GM21576 (cell line): Measurements from ENCODE around the gene SIVA1.

Experiments
- ATAC-seq: cut with Tn5 transposase; IDR thresholded peaks from one replicate; pipeline ENCODE4 v1.9.1; 2021; ENCODE audit warnings: mild to moderate bottlenecking, moderate library complexity; ENCODE audit not compliant: unreplicated experiment

The SIVA1 gene

DNA sequence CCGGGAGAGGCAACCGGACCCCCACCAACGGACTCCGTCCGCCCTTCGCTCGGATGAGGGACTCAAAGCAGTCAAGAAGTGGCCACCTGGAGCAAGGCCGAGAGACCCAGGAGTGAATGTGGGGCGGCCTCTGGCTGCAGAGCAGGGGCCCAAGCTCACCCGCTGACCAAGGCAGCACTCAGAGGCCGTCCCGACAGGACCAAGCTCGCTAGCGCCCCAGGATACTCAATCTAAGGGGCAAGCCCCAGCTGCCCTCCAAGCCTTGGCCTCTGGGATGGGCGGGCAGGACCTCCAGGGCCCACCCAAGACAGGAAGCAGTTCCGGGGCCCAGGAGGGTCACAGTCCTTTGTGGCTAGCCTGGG lies 41.7 kb downstream of the SIVA1 start:
- no peak for ATAC-seq

DNA sequence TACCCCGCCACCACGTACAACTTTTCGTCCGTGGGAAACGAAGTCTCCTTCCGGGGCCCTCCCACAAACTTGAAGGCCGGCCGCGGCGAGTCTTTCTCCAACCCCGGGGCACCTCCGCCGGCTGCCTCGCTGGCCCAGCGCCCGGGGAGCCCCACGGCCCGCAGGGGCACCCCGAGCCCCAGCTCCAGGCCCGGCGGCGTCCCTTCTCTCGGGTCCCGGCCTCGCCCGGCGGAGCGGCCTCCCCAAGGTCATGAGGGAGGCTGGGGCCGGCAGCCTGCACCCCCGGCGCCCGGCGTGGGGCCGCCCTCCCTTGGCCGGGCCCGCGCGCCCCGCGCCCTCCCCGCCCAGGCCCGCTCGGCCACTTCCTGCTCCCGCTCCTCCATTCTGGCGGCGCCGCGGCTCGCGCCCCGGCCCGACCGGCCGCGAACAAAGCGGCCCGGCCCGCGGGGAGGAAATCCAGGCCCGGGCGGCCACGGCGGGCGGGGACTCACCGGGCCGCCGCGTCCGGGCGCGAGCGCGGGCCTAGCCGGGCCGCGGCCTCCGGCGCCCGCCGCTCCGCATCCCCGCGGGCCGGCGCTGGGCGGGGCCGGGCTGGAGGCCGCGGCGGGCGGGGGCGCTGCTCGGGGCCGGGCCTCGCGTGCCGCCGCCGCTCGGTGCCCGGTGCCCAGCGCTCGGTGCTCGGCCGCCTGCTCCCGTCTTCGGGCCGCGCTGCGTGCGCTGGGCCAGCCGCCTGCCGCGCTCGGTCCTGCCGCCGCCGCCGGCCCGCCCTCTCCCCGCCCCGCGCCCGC lies 42.2 kb downstream of the SIVA1 start, which contains the start of gene AKT1:
Gene AKT1, minus strand, starts transcription at position 756 of the 788 bp plus-strand sequence. CDS start 3,105 bp downstream, outside the sequence.
- no peak for ATAC-seq

DNA sequence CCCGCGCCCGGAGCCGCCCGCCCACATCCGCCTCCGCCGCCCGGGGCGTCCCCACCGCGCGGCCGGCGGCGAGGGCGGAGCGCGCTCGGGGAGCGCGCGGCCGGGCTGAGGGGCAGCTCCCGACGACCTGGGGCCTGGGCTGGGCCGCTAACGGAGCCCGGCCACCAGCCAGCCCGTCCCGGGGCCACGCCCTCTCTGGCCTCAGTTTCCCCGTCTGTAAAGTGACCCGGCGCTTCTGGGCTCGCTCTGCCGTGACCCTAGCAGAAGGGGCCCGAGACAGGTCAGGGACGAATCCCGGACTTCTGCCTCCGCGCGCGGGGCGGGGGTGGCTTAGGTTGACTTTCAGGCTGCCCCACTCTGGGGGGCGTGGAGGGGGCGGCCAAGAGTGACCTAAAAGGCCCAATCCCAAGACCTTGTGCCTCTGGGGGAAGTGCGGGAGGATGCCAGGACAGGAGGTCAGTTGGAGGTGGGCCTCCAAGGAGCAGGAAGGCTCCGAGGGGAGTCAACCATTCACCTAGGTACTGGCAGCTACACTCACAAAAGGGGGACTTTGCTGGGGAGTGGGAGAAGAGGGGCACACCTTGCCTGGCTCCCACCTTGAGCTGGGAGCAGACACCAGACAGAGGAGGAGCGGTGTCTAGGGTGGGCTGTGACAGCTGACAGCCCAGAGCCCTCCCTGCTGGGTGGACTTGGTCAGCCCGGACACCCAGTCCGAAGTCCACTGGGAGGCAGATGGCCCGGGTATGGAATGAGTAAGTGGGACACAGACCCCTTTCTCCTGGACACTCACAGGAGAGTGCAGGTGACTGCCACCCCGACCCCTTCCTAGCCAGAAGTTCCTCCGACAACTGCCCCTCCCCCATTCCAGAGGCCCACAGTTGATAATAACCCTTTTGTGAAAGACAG lies 43.1 kb downstream of the SIVA1 start:
- ATAC-seq: no peak

DNA sequence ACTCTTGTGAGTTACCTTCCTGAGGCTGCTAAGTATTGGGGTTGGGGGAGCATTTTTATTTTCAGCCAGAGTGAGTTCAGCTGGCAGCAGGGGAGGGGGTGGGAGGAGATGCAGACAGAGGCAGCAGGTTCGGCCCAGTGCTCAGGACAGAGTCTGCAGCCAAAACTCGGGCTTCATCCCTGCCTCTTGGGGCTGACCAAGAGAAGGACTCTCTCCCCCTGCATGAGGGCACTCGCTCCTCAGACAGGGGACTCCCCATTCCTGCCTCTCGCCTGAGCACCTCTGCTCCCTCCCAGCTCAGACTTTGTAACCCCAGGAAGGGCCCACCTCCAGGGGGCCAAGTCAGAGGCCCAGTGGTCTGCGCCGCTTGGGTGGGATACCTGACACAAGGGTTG lies 43.7 kb downstream of the SIVA1 start:
- no peak for ATAC-seq

DNA sequence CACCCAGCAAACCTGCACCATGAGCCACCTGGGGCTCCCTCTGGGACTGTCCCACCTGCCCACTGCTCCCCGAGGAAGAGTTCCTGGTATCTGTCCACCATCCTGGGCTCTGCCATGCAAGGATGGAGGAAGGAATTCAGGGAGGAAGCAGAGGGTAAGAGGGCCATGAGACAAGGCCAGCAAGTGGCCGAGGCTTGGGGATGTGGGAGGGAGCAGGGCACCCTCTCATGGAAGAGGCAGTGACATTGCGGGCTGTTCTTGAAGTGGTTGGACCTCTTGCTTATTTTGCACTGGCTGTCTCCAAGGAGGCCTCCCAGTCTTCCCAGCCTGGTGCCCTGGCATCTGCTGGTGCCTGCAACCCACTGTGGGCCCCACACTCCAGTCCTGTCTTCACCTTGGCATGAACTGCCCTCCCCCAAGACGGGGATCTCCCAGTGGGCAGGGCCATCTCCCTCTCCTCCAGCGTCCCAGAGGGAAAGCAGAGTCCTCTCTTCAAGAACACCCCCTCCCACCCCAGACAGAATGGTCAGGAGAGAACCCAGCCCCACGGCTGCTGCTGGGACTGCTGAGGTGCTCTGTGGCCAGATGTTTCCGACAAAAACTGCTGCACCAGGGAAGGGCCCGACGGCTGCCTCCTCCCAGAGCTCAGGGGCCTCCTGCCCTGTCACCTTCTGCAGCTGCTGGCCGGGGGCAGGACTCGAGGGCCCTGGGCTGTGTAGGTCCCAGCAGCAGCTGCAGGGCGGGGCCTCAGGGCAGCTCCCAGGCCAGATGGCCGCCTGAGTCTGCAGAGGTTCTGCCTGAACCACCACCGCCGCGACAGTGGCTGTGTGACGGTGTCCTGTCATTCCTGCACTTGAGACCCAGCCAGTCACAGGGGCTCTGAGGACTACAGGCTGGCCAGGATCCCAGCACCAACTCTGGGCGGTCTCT lies 44.4 kb downstream of the SIVA1 start:
- no peak for ATAC-seq

DNA sequence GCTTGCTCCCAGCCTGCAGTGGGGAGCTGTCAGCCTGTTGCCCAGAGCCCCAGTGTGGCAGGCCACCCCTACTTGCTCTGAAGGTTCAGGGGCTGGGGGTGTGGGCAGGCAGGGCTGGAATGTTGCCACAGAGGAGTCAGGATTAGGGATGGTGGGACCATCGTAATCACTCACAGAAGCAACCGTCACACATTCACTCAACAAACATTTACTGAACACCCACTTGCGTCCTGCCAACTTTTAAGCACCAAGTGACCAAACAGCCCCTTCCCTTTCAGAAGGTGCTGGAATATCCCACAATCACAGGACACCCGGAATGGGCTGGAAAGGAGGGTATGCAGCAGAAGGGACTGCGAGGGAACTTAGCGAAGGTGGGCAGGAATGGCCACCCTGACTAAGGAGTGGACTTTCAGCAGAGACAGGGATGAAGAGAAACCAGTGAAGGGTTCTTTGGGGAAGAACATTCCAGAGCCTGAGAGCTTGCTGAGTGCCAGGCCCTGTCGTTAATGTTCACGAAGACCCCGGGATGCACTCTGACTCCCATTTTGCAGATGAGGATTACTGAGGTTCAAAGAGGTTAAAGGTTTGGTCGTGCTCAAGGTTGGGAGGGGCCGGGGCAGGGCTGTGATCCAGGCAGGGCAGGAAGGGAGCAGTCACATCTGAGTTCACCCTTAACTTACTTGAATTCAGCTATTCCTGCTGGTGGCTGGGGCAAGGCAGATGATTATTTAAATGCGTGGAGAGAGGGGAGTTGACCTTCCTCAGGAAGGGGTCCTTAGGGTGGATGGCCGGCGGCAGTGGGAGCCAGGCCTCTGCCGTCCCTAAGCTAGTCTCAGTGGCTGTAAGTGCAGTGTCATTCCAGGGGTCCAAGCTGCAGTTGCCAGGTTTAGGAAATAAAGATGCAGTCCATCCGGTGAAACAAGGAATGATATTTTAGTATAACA lies 45.6 kb downstream of the SIVA1 start:
- no peak for ATAC-seq

DNA sequence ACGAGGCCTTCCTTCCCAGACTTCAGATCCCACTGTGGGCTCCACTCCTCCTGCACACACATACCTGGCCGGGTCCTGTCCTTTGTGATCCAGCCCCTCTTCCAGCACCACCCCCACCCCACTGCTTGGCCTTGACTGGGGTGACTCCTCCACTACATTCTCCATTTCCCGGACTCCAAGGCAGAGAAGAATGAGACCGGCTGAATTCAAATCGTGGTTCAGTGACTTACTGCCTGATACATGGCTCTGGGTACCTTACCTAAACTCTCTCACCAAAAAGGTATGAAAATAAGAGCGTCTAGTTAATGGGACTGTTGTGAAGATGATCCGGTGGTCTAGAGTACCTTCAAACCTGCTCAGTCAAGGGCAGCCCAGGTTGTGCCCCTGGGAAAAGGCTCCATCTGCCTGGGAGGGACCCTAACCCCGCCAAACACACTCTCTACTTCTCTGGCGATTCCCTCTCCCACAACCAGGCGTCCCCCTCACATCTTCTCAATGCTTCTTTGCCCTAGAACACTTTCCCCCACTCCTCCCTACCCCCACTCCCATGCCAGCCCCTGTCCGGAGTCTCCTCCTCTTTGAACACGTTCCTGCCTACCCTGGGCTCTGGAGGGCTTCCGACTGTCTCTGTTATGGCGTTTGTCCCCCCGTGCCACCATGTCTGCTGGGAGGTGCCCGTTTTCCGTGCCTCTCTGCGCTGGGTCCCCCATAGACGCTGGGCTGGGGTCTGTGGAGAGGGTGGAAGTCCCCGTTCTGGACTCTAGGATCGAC lies 46.5 kb downstream of the SIVA1 start:
- no peak for ATAC-seq

DNA sequence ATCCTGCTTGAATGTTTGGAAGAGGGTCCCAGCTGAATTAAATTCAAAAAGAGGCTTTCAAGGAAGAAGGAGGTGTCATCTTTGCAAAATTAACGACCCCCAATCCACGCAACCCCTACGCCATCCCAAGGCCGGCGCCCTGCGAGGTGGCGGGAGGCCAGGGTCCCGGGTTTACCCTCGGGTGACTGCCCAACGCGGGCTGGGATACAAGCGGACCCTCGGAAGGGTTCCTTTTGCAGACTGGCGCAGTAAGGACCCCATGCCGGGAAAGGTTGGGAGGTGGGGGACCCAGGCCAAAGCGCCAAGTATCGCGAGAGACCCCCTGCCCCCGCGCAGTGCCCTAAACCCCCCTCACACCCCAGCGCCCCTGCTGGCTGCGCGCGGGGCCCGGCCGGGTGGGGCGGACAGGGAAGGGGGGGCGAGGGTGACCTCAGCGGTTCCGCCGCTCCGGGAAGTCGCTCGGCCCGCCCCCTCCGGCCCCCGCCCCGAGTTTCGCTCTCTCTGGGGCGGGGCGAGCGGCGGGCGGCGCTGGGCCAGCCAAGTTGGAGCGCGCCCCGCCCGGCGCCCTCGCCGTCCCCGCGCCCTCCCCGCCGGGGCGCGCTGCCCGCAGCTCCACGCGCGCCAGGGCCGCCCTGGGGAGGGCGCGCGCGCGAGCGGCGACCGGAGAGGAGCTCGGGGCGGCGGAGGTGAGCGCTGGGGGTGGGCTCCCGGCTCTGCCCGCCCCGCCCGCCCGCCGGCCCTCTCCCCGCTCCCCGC lies 47.2 kb downstream of the SIVA1 start:
- ATAC-seq: peak; percentile 44

DNA sequence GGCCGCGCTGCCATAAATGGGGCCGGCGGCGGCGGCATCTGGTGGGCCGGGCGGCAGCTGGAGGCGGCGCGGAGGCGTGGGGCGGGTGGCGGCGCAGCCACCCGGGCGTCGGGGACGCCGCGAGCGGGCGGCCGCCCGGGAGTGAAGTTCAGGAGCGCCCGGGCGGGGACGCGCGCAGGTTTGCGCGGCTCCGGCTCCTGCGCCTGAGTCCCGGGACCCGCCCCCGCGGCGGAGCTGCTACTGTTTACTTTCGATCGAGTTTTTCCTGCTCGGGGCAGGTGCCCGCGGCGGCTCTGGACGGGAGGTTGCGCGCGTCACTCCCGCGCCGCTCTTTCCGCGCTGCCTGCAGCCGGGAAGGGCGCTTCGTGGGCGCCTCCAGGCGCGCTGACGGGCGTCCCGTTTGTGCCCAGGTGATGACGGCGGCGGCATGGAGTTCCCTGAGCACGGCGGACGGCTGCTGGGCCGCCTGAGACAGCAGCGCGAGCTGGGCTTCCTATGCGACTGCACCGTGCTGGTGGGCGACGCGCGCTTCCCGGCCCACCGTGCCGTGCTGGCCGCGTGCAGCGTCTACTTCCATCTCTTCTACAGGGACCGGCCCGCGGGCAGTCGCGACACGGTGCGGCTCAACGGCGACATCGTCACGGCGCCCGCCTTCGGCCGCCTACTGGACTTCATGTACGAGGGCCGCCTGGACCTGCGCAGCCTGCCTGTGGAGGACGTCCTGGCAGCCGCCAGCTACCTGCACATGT lies 48.0 kb downstream of the SIVA1 start, which contains the start of gene ZBTB42:
Gene ZBTB42, plus strand, starts transcription at position 331 of the 749 bp plus-strand sequence. Its CDS starts 97 bp downstream, at position 428.
- peak; percentile 33 for ATAC-seq

DNA sequence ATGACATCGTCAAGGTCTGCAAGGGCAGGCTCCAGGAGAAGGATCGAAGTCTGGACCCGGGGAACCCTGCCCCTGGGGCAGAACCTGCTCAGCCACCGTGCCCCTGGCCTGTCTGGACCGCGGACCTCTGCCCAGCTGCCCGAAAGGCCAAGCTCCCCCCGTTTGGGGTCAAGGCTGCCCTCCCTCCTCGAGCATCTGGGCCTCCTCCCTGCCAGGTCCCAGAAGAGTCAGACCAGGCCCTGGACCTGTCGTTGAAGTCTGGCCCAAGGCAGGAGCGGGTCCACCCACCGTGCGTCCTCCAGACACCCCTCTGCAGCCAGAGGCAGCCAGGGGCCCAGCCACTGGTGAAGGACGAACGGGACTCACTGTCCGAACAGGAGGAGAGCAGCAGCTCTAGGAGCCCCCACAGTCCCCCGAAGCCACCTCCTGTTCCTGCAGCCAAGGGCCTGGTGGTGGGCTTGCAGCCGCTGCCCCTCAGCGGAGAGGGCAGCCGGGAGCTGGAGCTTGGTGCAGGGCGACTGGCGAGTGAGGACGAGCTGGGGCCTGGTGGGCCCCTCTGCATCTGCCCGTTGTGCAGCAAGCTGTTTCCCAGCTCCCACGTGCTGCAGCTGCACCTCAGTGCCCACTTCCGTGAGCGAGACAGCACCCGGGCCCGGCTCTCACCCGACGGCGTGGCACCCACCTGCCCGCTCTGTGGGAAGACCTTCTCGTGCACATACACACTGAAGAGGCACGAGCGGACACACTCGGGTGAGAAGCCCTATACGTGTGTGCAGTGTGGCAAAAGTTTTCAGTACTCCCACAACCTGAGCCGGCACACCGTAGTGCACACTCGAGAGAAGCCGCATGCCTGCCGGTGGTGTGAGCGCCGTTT lies 48.8 kb downstream of the SIVA1 start:
- ATAC-seq: no peak

DNA sequence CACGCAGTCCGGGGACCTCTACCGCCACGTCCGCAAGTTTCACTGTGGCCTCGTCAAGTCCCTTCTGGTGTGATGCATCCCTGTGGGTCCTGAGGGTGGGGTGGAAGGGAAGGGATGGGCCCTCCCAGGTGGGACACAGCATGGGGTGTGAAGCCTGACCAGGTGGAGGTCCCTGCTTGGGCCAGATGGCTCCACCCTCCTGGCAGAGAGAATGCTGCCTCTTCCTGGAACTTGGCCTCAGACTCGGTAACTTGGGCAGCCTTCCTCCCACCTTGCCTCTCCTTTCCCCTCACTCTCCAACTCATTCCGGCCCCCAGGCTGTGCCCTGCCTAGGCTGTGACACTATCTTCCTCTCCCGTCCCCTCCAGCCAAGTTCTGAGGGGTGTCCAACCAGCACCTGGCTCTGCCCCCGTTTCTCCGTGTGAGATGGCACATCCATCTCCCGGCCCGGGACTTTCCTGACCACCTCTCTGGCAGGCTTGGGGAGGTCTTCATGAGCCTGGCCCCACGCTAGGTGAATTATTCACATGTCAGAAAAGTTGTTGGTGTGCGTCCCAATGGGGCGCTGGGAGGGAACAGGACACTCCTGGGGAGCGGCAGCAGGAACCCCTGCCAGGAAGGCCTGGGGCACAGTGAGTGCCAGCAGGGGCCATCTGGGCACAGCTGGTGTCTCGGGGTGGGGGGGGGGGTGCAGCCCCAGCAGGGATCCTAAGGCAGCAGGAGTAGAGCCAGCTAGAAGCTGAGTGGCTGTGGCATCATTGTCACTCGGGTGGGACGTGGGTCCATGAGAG lies 49.6 kb downstream of the SIVA1 start:
- no peak for ATAC-seq

DNA sequence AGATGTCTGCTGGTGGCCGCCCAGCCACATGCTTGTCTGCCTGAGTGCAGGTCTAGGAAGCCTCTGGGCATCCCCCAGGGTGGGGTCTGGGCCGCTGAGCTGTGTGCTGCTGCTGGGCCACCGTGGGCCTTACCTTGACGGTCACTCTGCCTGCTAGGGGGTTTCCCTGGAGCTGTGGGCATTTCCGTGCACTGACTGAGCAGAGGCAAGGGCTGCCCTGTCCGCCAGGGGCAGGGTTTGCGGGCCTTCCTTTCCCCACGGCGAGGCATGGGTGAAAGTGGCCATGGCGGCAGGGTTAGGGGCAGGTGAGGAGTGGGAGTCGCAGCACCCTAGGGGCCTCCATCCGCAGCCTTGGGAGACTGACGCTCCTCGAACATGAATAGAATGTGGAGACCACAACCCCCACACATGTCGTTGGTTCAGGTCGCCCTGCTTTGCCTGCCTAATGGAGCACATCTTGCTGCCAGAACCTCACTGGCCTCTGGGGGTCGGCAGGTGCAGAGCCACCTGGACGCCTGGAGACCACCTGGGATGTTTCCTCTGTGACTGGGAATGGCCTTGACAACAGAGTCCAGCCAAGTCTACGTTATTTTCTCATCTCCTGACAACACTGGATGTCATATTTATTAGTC lies 50.4 kb downstream of the SIVA1 start:
- ATAC-seq: no peak

DNA sequence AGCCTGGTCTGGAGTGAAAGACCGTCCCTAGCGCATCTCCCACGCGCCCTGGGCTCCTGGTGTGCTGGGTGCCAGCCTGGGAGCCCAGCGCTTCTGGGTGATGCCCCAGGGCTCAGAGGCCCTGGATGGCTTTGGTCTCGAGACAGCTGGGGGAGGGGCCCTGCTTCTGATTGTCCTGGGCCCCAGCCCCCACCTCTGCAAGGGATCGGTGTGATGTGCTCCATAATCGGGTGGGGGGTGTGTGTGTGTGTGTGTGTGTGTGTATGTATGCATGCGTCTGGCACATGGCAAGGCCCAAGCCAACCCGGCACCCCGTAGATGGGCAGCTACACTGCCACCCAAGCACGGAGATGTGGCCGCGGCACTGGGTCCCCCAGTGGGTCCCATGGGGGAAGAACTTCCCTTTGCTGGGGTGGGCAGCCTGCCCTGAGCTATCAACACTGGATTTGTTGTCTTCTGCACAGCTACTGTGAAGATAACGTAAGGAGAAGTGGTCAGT lies 51.0 kb downstream of the SIVA1 start:
- no peak for ATAC-seq

DNA sequence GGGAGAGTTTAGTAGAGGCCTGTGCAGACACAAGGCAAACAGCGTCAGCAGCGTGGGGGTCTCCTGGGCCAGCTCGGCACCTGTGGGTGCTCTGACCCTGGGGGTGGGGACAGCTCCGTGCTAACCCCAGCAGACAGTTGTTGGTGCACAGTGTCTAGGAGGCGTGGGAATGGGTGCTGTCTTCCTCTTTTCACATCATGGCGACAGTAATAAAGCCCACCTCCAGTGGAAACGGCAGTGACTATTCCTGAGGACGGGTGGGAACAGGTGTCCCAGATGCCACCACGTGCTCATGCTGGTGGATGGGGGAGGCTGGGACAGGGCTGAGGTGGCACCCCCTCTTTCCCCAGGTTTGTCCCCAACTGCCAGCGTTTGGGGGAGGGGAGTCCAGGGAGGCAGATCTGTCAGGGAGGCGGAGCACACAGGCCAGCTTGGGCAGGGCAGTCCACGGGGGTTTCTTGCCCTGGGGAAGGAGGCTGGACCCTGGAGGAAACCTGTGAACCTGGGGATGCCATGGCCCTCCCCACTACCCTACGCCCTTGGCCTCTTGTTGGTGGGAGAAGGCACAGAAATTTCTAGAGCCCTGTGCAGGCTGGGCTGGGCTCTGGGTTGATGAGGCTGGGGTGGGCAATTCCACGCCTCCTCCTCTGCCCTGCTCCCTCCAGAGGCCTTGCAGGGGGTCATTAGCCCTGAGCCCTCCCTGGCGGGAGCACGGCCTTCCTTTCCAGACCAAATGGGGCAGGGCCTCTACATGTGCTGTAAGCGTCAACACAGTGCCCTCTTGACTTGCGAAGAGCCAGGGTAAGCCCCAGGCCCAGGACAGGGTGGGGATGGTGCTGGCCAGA lies 51.8 kb downstream of the SIVA1 start:
- ATAC-seq: no peak
